Measurements from ENCODE around the gene MTR. TPM values are rescaled to one million over a fixed set of nuclear protein-coding genes. Genes with fewer than 3 reads are reported as not detected.

MTR gene
- total RNA-seq, 2 experiments from 2014 or later: 35.2 to 37.0 TPM

DNA sequence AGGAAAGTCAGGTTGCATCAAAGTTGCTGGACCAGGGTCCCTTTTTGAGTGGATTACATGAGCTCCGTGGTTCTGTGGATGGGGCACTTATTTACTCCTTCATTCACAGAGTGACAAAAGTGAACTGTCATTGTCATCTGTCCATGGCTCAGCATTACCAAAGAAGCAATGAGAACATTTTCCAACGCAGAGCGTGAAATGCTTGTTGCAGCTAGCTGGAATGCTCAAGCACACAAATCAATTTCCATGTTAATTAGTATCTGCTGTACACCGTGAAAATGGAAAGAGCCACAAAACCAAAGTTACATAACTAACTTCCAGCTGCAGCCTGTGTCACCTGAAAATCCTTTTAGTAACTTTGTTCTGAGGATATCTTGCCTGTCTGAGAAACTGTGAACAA, 130.3 kb downstream of the MTR start:
- H3K36me3 ChIP-seq (ENCODE audit: insufficient read depth, low read length): no peaks in the 10 kb centered on the region
- Mint-ChIP-seq H3K4me1 (ENCODE audit: low read depth) (no peaks in the 10 kb centered on the region), H3K4me3 (no peak overlapping the region), H3K36me3 (ENCODE audit: low read depth) (peaks cover 4% of the 10 kb centered on the region), H3K27me3 (peaks cover 5% of the 10 kb centered on the region), H3K27ac (no peak overlapping the region), H3K9me3 (peaks cover 2% of the 10 kb centered on the region)
- DNase-seq (no peak), ATAC-seq (ENCODE audit: poor library complexity) (no peak)
- no peaks in the 10 kb centered on the region for H3K4me1 ChIP-seq (ENCODE audit: insufficient read depth, low read length)
- TF ChIP-seq, protein P1, sequence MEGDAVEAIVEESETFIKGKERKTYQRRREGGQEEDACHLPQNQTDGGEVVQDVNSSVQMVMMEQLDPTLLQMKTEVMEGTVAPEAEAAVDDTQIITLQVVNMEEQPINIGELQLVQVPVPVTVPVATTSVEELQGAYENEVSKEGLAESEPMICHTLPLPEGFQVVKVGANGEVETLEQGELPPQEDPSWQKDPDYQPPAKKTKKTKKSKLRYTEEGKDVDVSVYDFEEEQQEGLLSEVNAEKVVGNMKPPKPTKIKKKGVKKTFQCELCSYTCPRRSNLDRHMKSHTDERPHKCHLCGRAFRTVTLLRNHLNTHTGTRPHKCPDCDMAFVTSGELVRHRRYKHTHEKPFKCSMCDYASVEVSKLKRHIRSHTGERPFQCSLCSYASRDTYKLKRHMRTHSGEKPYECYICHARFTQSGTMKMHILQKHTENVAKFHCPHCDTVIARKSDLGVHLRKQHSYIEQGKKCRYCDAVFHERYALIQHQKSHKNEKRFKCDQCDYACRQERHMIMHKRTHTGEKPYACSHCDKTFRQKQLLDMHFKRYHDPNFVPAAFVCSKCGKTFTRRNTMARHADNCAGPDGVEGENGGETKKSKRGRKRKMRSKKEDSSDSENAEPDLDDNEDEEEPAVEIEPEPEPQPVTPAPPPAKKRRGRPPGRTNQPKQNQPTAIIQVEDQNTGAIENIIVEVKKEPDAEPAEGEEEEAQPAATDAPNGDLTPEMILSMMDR (IDR thresholded peaks at IDR 0.05): no peak
- intact Hi-C loops (cut with DNase I, micrococcal nuclease): no loop called here
- no peak overlapping the region for H3K27ac ChIP-seq (ENCODE audit: low read depth in 1 of 2, low read length in 2 of 2)
- no peak overlapping the region for H3K4me3 ChIP-seq (ENCODE audit: low read length)
- peaks cover 0 to 11% of the 10 kb centered on the region in 2 experiments for H3K9me3 ChIP-seq (ENCODE audit: control insufficient read depth in 1 of 2, insufficient read depth in 1 of 2, low read length in 2 of 2)
- H3K27me3 ChIP-seq (ENCODE audit: control insufficient read depth in 1 of 2, insufficient read depth in 2 of 2, low read length in 2 of 2): no peaks in the 10 kb centered on the region
- ChIA-PET CTCF (interaction anchor here (0.7 kb wide), 1 partner anchor 606 kb away, joined by 4 read pairs; no protein-coding TSS in a partner anchor), POLR2A (no interaction called here)

DNA sequence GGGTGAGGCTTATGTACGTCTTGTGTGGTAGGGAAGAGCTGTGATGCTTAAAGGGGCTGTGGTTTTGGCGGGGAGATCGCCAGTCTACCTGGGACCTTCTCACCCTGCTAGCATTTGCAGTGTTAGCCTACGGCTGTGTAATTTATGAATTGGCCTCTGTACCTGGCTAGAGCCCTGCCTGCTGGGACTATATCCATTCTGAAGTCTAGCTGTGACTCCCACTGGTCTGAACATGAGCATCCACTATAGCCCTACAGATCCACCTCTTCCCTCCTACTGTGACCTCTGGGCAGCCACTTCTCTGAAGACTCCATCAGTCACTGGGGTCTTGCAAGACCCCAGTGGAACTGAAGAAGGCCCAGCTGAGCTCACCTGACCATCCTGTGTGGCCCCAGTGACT, 135.4 kb downstream of the MTR start:
- H3K4me3 ChIP-seq (ENCODE audit: low read length): no peak overlapping the region
- Mint-ChIP-seq H3K27me3 (peaks cover 16% of the 10 kb centered on the region), H3K4me1 (ENCODE audit: low read depth) (no peaks in the 10 kb centered on the region), H3K27ac (no peak overlapping the region), H3K36me3 (ENCODE audit: low read depth) (no peaks in the 10 kb centered on the region), H3K4me3 (no peak overlapping the region), H3K9me3 (peaks cover 10% of the 10 kb centered on the region)
- ChIA-PET POLR2A (no interaction called here), CTCF (no interaction called here)
- no peaks in the 10 kb centered on the region for H3K27me3 ChIP-seq (ENCODE audit: control insufficient read depth in 1 of 2, insufficient read depth in 2 of 2, low read length in 2 of 2)
- no peaks in the 10 kb centered on the region for H3K4me1 ChIP-seq (ENCODE audit: insufficient read depth, low read length)
- TF ChIP-seq, protein P1 (IDR thresholded peaks at IDR 0.05): no peak
- no peak for DNase-seq
- intact Hi-C loops (cut with DNase I, micrococcal nuclease): no loop called here
- no peak for ATAC-seq (ENCODE audit: poor library complexity)
- H3K36me3 ChIP-seq (ENCODE audit: insufficient read depth, low read length): no peaks in the 10 kb centered on the region
- peaks cover 0 to 11% of the 10 kb centered on the region in 2 experiments for H3K9me3 ChIP-seq (ENCODE audit: control insufficient read depth in 1 of 2, insufficient read depth in 1 of 2, low read length in 2 of 2)
- no peak overlapping the region for H3K27ac ChIP-seq (ENCODE audit: low read depth in 1 of 2, low read length in 2 of 2)

DNA sequence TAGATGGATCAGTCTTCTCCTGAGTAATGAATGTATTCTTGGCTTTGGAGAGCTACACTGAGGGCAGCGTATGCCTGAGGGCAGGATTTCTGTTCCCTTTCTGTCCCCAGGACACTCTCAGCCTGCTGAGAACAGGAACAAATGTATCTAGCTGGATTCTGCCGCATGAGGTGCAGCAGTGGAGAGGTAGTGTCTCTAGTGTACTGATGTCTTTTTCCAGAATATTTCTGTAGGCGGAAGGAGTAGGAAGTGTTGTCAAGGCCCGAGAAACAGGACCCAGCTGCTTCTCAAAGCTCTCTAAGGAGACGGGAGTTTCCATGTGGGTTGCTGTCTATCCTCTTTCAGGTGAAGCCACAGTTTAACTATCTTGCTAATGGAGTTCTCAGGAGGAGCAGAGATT, 143.7 kb downstream of the MTR start:
- no peaks in the 10 kb centered on the region for H3K4me1 Mint-ChIP-seq (ENCODE audit: low read depth)
- H3K9me3 Mint-ChIP-seq: no peaks in the 10 kb centered on the region
- no peaks in the 10 kb centered on the region for H3K36me3 Mint-ChIP-seq (ENCODE audit: low read depth)
- TF ChIP-seq, protein P1 (IDR thresholded peaks at IDR 0.05): no peak
- DNase-seq: no peak
- ATAC-seq (ENCODE audit: poor library complexity): no peak
- intact Hi-C loops (cut with DNase I, micrococcal nuclease): no loop called here
- Histone ChIP-seq H3K27ac (ENCODE audit: low read depth in 1 of 2, low read length in 2 of 2) (no peak overlapping the region), H3K9me3 (ENCODE audit: control insufficient read depth in 1 of 2, insufficient read depth in 1 of 2, low read length in 2 of 2) (no peaks in the 10 kb centered on the region), H3K27me3 (ENCODE audit: control insufficient read depth in 1 of 2, insufficient read depth in 2 of 2, low read length in 2 of 2) (no peaks in the 10 kb centered on the region), H3K4me3 (ENCODE audit: low read length) (no peak overlapping the region), H3K36me3 (ENCODE audit: insufficient read depth, low read length) (no peaks in the 10 kb centered on the region), H3K4me1 (ENCODE audit: insufficient read depth, low read length) (no peaks in the 10 kb centered on the region)
- ChIA-PET CTCF (no interaction called here), POLR2A (no interaction called here)
- H3K27ac Mint-ChIP-seq: no peak overlapping the region
- no peak overlapping the region for H3K4me3 Mint-ChIP-seq
- peaks cover 6% of the 10 kb centered on the region for H3K27me3 Mint-ChIP-seq

Measured in CD4-positive, alpha-beta T cell (primary cell).